HG03139 (cell line): ENCODE data around the gene DPH1.
A peak's percentile ranks its signal among the peaks of the same experiment; 100 is the strongest.

Experiments used
- ATAC-seq: cut with Tn5 transposase; IDR thresholded peaks from one replicate; pipeline ENCODE4 v1.9.1; 2021; ENCODE audit not compliant: unreplicated experiment

The DPH1 gene

GRCh38 chr17:2076087-2076984 is 46.4 kb downstream of the DPH1 start:
- ATAC-seq, result no peak

GRCh38 chr17:2077040-2077439 is 47.1 kb downstream of the DPH1 start:
- no peak for ATAC-seq

GRCh38 chr17:2081564-2081963 is 51.6 kb downstream of the DPH1 start:
- no peak for ATAC-seq

- ATAC-seq, result no peak
These were observed 52.2 kb downstream of the DPH1 start for GRCh38 chr17:2082003-2082781.

GRCh38 chr17:2083613-2084035 is 53.7 kb downstream of the DPH1 start:
- peak; percentile 37 for ATAC-seq

- no peak for ATAC-seq
These were observed 54.2 kb downstream of the DPH1 start for GRCh38 chr17:2084036-2084765.

- no peak for ATAC-seq
These were observed 55.1 kb downstream of the DPH1 start for GRCh38 chr17:2084766-2085647.

GRCh38 chr17:2085648-2085949 is 55.6 kb downstream of the DPH1 start:
- no peak for ATAC-seq

GRCh38 chr17:2086306-2086705 is 56.4 kb downstream of the DPH1 start:
- ATAC-seq, result no peak

- no peak for ATAC-seq
These were observed 57.8 kb downstream of the DPH1 start for GRCh38 chr17:2087597-2088211.

- ATAC-seq, result peak; percentile 20
These were observed 59.1 kb downstream of the DPH1 start for GRCh38 chr17:2089021-2089422.

GRCh38 chr17:2090210-2090641 is 60.3 kb downstream of the DPH1 start:
- no peak for ATAC-seq

- no peak for ATAC-seq
These were observed 61.0 kb downstream of the DPH1 start for GRCh38 chr17:2090804-2091534.

GRCh38 chr17:2092253-2092652 is 62.3 kb downstream of the DPH1 start:
- no peak for ATAC-seq

GRCh38 chr17:2093349-2093748 is 63.4 kb downstream of the DPH1 start:
- ATAC-seq, result no peak
